Endothelial cell of umbilical vein (primary cell): Measurements from ENCODE around the gene RNF145. TPM values are rescaled to one million over a fixed set of nuclear protein-coding genes. Genes with fewer than 3 reads are reported as not detected.

Experiments used
- BruUV-seq: library from RNA; stranded (reverse); fragments of 400-500 nt; replicated peaks from 2 replicates; lab custom pipeline; 2021; lab: Mats Ljungman, UMichigan
- CTCF ChIA-PET: fragments of 300-600, 350-600 bp; sonication (Branson Sonifier 250); formaldehyde crosslinking; loops from one replicate; lab custom pipeline; 2021; ENCODE audit warnings: antibody characterized with exemption, inconsistent platforms; lab: Charles Lee
- POLR2A ChIA-PET: fragments of 300-600, 350-600 bp; sonication (Branson Sonifier 250); formaldehyde crosslinking; loops from one replicate; lab custom pipeline; 2021; ENCODE audit warnings: antibody characterized with exemption, inconsistent platforms; lab: Charles Lee
- DNase-seq: peaks from one replicate; pipeline ENCODE4 v3.0.0-alpha.2; 2011; ENCODE audit warnings: low read depth, low spot score
- FAIRE-seq: peaks from 2 replicates; lab custom pipeline; 2011; peaks lifted over from hg19 to GRCh38; lab: Jason Lieb, UNC
- H2AFZ ChIP-seq: 2 replicates; pipeline ENCODE4 v1.6.0; 2012; ENCODE audit warnings: low read depth, low read length, control low read depth, inconsistent platforms
- H3K27ac ChIP-seq: 2 replicates; pipeline ENCODE4 v1.5.1; 2011; ENCODE audit warnings: low read depth, mild to moderate bottlenecking, control low read depth, low read length, moderate library complexity; ENCODE audit not compliant: insufficient read depth
- H3K27me3 ChIP-seq, 2 experiments: 2 replicates each; pipeline versions ENCODE4 v1.6.0 to v1.6.1; 2011; ENCODE audit warnings: low read length in 2 of 2, mixed read lengths in 1 of 2; ENCODE audit not compliant: control insufficient read depth in 2 of 2, insufficient read depth in 2 of 2
- H3K36me3 ChIP-seq, 2 experiments: 2 replicates in 1 of 2; 3 replicates in 1 of 2; pipeline ENCODE4 v1.5.1; 2011; ENCODE audit warnings: low read length in 2 of 2, mild to moderate bottlenecking in 1 of 2, moderate library complexity in 1 of 2; ENCODE audit not compliant: control insufficient read depth in 2 of 2, insufficient read depth in 2 of 2; ENCODE audit errors: extremely low read depth in 1 of 2
- H3K4me1 ChIP-seq: 3 replicates; pipeline ENCODE4 v1.5.1; 2011; ENCODE audit warnings: mild to moderate bottlenecking, low read length; ENCODE audit not compliant: control insufficient read depth, insufficient read depth; ENCODE audit errors: extremely low read depth
- H3K4me2 ChIP-seq: 2 replicates; pipeline ENCODE4 v1.6.1; 2011; ENCODE audit warnings: low read length, control low read depth, mixed read lengths; ENCODE audit not compliant: insufficient read depth
- H3K4me3 ChIP-seq, 3 experiments: fragments of 200-600 bp in 1 of 3; sonication (generic), shearing (Covaris generic) in 1 of 3; replicated peaks in 1 of 3; 2 replicates each; pipeline ENCODE4 v1.5.1; 2011 to 2016; ENCODE audit warnings: control low read depth in 3 of 3, low read length in 3 of 3, mild to moderate bottlenecking in 2 of 3, inconsistent platforms in 1 of 3, low read depth in 1 of 3, moderate library complexity in 1 of 3; ENCODE audit not compliant: insufficient read depth in 1 of 3
- H3K79me2 ChIP-seq: 2 replicates; pipeline ENCODE4 v1.6.0; 2012; ENCODE audit warnings: low read length, inconsistent platforms; ENCODE audit not compliant: control insufficient read depth, insufficient read depth
- H3K9ac ChIP-seq: replicated peaks from 2 replicates; pipeline ENCODE3; 2011; ENCODE audit warnings: low read length, control low read depth; ENCODE audit not compliant: insufficient read depth; ENCODE audit errors: extremely low read depth
- H3K9me1 ChIP-seq: replicated peaks from 3 replicates; pipeline ENCODE4 v1.6.0; 2011; ENCODE audit warnings: mild to moderate bottlenecking, low read length; ENCODE audit not compliant: control insufficient read depth, insufficient read depth; ENCODE audit errors: extremely low read depth
- H3K9me3 ChIP-seq: replicated peaks from 2 replicates; pipeline ENCODE4 v1.5.1; 2012; ENCODE audit warnings: low read length, inconsistent platforms; ENCODE audit not compliant: control insufficient read depth, insufficient read depth
- H4K20me1 ChIP-seq: replicated peaks from 2 replicates; pipeline ENCODE3; 2011; ENCODE audit warnings: mild to moderate bottlenecking, low read length; ENCODE audit not compliant: control insufficient read depth, insufficient read depth; ENCODE audit errors: extremely low read depth
- EZH2 ChIP-seq: IDR thresholded peaks from 2 replicates; pipeline ENCODE4 v1.6.1; 2012; ENCODE audit warnings: borderline replicate concordance, low read depth, mild to moderate bottlenecking, moderate library complexity, low read length, inconsistent platforms; ENCODE audit not compliant: severe bottlenecking
- FOS ChIP-seq: IDR thresholded peaks from 2 replicates; pipeline ENCODE4 v1.6.1; 2011; ENCODE audit warnings: mild to moderate bottlenecking, low read length, moderate library complexity, borderline replicate concordance; ENCODE audit not compliant: insufficient read depth
- GATA2 ChIP-seq: IDR thresholded peaks from 2 replicates; pipeline ENCODE4 v1.7.0; 2011; ENCODE audit warnings: low read depth, mild to moderate bottlenecking, moderate library complexity, mixed read lengths, low read length; ENCODE audit not compliant: insufficient read length, insufficient read depth
- JUN ChIP-seq: IDR thresholded peaks from 2 replicates; pipeline ENCODE4 v1.6.1; 2011; ENCODE audit warnings: borderline replicate concordance, low read depth; ENCODE audit not compliant: insufficient read length, insufficient read depth
- MYC ChIP-seq: IDR thresholded peaks from one replicate; pipeline ENCODE4 v1.6.1; 2011; ENCODE audit warnings: mild to moderate bottlenecking, low read depth, low read length
- POLR2A ChIP-seq: IDR thresholded peaks from 2 replicates; pipeline ENCODE4 v1.6.1; 2012; ENCODE audit warnings: low read depth, mild to moderate bottlenecking, control low read depth, low read length
- POLR2AphosphoS5 ChIP-seq: IDR thresholded peaks from 2 replicates; pipeline ENCODE4 v1.6.1; 2012; ENCODE audit warnings: low read depth, mild to moderate bottlenecking, control low read depth, low read length, moderate library complexity; ENCODE audit not compliant: insufficient read depth
- dilution Hi-C: fragments of 300-500 bp; cut with MboI; formaldehyde crosslinking; loops from one replicate; pipeline ENCODE4 v1.15.0; 2019; ENCODE audit warnings: low sequenced_read_pairs; ENCODE audit not compliant: extremely low pct_ligation_motif_present
- intact Hi-C: fragments of 100-400 bp; cut with micrococcal nuclease; formaldehyde crosslinking; loops from one replicate; pipeline ENCODE4 v1.10.0; 2022
- polyA plus RNA-seq, 4 experiments: library from polyadenylated mRNA; depleted of rRNA in 3 of 4; stranded (reverse) in 3 of 4; unstranded in 1 of 4; fragments of >200 nt; gene quantifications; 2 replicates each; pipeline versions ENCODE4 v1.2.1 to v1.2.3, GENCODE V29; 2011 to 2012; ENCODE audit warnings: missing spikeins in 1 of 4
- total RNA-seq: library from RNA; stranded (reverse); gene quantifications from 2 replicates; pipeline ENCODE4 v1.2.3, GENCODE V29; 2021
- TF ChIP-seq, protein P1 (sequence below), 2 donors: IDR thresholded peaks; 1 replicate in 1 of 2; 2 replicates in 1 of 2; pipeline ENCODE4 v1.5.1; 2011; ENCODE audit warnings: low read length in 2 of 2, mild to moderate bottlenecking in 2 of 2, moderate library complexity in 2 of 2, control low read depth in 1 of 2, inconsistent platforms in 1 of 2, low read depth in 1 of 2; ENCODE audit not compliant: insufficient read depth in 1 of 2; ENCODE audit errors: extremely low read depth in 1 of 2
- TF ChIP-seq, protein P2 (sequence below): IDR thresholded peaks from 2 replicates; pipeline ENCODE4 v1.6.1; 2011; ENCODE audit not compliant: insufficient read depth, insufficient read length

The RNF145 gene
- total and polyA plus RNA-seq, 2 donors (not counting 3 experiments of a cell fraction or from before 2014, with no cell fraction given), result 39.4 to 62.3 TPM

- Histone ChIP-seq H3K4me2 (no peak overlapping the region), H3K9me1 (no peaks in the 10 kb centered on the region), H3K9me3 (no peaks in the 10 kb centered on the region), H3K9ac (no peak overlapping the region), H3K4me3 (no peak overlapping the region), H4K20me1 (peaks cover 1% of the 10 kb centered on the region), H3K27me3 (no peaks in the 10 kb centered on the region), H2AFZ (no peak overlapping the region), H3K4me1 (no peaks in the 10 kb centered on the region), H3K27ac (no peak overlapping the region), H3K36me3 (peaks cover 0 to 3% of the 10 kb centered on the region in 2 experiments), H3K79me2 (peaks cover 83% of the 10 kb centered on the region)
- no TSS peak for BruUV-seq
- no peak for DNase-seq
- no peak for FAIRE-seq
- intact Hi-C loops (loop anchor here (10.0 kb wide), 1 partner anchor 1195 kb away; no protein-coding TSS in a partner anchor), dilution Hi-C loops (no loop called here)
- ChIA-PET POLR2A (no interaction called here), CTCF (interaction anchor here (0.8 to 3.5 kb wide), 4 partner anchors 8 to 43 kb away, joined by 5 to 10 read pairs (median 8); no protein-coding TSS in a partner anchor)
- TF ChIP-seq GATA2, result no peak
- no peak for TF ChIP-seq JUN
- no peak for TF ChIP-seq FOS
- TF ChIP-seq EZH2, result no peak
Measured at GRCh38 chr5:159199780-159200179, 9.6 kb downstream of the RNF145 start.

- intact Hi-C loops, result no loop called here
- Histone ChIP-seq H3K4me3 (no peak overlapping the region), H3K9ac (no peak overlapping the region), H3K27ac (no peak overlapping the region), H3K27me3 (no peaks in the 10 kb centered on the region), H4K20me1 (no peaks in the 10 kb centered on the region), H3K79me2 (peaks cover 77% of the 10 kb centered on the region), H3K36me3 (peaks cover 0 to 3% of the 10 kb centered on the region in 2 experiments), H3K4me1 (no peaks in the 10 kb centered on the region), H3K9me3 (no peaks in the 10 kb centered on the region), H3K4me2 (no peak overlapping the region), H2AFZ (no peak overlapping the region), H3K9me1 (no peaks in the 10 kb centered on the region)
- CTCF ChIA-PET, result interaction anchor here (0.8 to 3.5 kb wide), 4 partner anchors 9 to 42 kb away, joined by 5 to 10 read pairs (median 8); no protein-coding TSS in a partner anchor
- BruUV-seq, result no TSS peak
- POLR2A ChIA-PET, result no interaction called here
- FAIRE-seq (no peak), DNase-seq (no peak)
- TF ChIP-seq, protein P1, sequence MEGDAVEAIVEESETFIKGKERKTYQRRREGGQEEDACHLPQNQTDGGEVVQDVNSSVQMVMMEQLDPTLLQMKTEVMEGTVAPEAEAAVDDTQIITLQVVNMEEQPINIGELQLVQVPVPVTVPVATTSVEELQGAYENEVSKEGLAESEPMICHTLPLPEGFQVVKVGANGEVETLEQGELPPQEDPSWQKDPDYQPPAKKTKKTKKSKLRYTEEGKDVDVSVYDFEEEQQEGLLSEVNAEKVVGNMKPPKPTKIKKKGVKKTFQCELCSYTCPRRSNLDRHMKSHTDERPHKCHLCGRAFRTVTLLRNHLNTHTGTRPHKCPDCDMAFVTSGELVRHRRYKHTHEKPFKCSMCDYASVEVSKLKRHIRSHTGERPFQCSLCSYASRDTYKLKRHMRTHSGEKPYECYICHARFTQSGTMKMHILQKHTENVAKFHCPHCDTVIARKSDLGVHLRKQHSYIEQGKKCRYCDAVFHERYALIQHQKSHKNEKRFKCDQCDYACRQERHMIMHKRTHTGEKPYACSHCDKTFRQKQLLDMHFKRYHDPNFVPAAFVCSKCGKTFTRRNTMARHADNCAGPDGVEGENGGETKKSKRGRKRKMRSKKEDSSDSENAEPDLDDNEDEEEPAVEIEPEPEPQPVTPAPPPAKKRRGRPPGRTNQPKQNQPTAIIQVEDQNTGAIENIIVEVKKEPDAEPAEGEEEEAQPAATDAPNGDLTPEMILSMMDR (IDR thresholded peaks at IDR 0.05; ENCODE audit: extremely low read depth in 1 of 2, insufficient read depth in 1 of 2, low read depth in 1 of 2, low read length in 2 of 2), result no peak
- TF ChIP-seq, protein P2, sequence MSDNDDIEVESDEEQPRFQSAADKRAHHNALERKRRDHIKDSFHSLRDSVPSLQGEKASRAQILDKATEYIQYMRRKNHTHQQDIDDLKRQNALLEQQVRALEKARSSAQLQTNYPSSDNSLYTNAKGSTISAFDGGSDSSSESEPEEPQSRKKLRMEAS, result no peak
- TF ChIP-seq POLR2A, result no peak
- no peak for TF ChIP-seq FOS
- TF ChIP-seq POLR2AphosphoS5, result no peak
- no peak for TF ChIP-seq EZH2
- no peak for TF ChIP-seq JUN
- TF ChIP-seq MYC, result no peak
- no peak for TF ChIP-seq GATA2
- dilution Hi-C loops, result no loop called here
Measured at GRCh38 chr5:159199225-159199624, 10.1 kb downstream of the RNF145 start.
